Right lobe of liver (tissue), 6 donors: ENCODE measurements around the gene IZUMO3. TPM values are rescaled to one million over a fixed set of nuclear protein-coding genes. Genes with fewer than 3 reads are reported as not detected.

Experiments
- ATAC-seq, 4 donors: fragments of 200-7000 bp; cut with Tn5 transposase; one replicate each; pipeline ENCODE4 v1.9.1; 2020; ENCODE audit warnings: mild to moderate bottlenecking in 4 of 4, moderate library complexity in 4 of 4
- DNase-seq, 3 donors: peaks; one replicate each; pipeline ENCODE4 v3.0.0-alpha.2; 2020
- H3K27ac ChIP-seq, 3 donors: fragments of 200-600 bp; one replicate each; pipeline ENCODE4 v1.8.0; 2022
- H3K27me3 ChIP-seq, 2 donors: fragments of 200-600 bp; one replicate each; pipeline ENCODE4 v1.8.0; 2022
- H3K36me3 ChIP-seq, 4 donors: fragments of 200-600 bp; sonication (generic) in 1 of 4; one replicate each; pipeline versions ENCODE4 v1.5.1 to v1.8.0; 2017 to 2022; ENCODE audit warnings: control low read depth in 1 of 4
- H3K4me1 ChIP-seq, 4 donors: fragments of 200-600 bp; sonication (generic) in 1 of 4; one replicate each; pipeline versions ENCODE4 v1.5.1 to v1.8.0; 2017 to 2022; ENCODE audit warnings: control low read depth in 1 of 4
- H3K4me3 ChIP-seq, 3 donors: fragments of 200-600 bp; one replicate each; pipeline ENCODE4 v1.8.0; 2022
- H3K9me3 ChIP-seq, 4 donors: fragments of 200-600 bp; sonication (generic) in 1 of 4; one replicate each; pipeline versions ENCODE4 v1.5.1 to v1.8.0; 2017 to 2022; ENCODE audit warnings: control low read depth in 1 of 4
- CTCF ChIP-seq, 4 donors: fragments of 200-600 bp in 3 of 4; fragments of 450-650 bp in 1 of 4; IDR thresholded peaks; one replicate each; pipeline versions ENCODE4 v1.5.1 to v1.8.0; 2016 to 2022; ENCODE audit warnings: antibody characterized with exemption in 4 of 4, mild to moderate bottlenecking in 2 of 4
- POLR2A ChIP-seq: fragments of 450-650 bp; IDR thresholded peaks from one replicate; pipeline ENCODE4 v1.6.1; 2017; ENCODE audit warnings: antibody characterized with exemption, mild to moderate bottlenecking
- WGBS: methylation state at CpG from one replicate; pipeline ENCODE4 v1.1.6; 2018; ENCODE audit warnings: low coverage, low lambda C conversion rate; ENCODE audit not compliant: insufficient coverage; ENCODE audit errors: missing lambda C conversion rate; 5-methylcytosine and 5-hydroxymethylcytosine counted together
- intact Hi-C, 2 donors: fragments of 100-400 bp; cut with DNase I; formaldehyde crosslinking; loops; one replicate each; pipeline versions ENCODE4 v1.11.2 to v1.14.1; 2022
- total RNA-seq, 6 experiments: library from RNA; depleted of rRNA in 2 of 6; stranded (reverse); fragments of >200 nt in 2 of 6; fragmentation: NEBNext Ultra II Directional in 3 of 6; extraction: Animal tissue kit (Norgen Biotek cat#: 25700) in 3 of 6; gene quantifications; one replicate each; pipeline versions ENCODE4 v1.1.0 to v1.2.4, GENCODE V29; 2016 to 2023
- donor health status: DM: no; HTN: yes; CAD: no.
- donor health status: DM: no; HTN: no; CAD: no.
- donor health status: DM: no; HTN: no; CAD: no.
- donor health status: DM: no; HTN: yes; CAD: no.
- donor health status: DM: no; HTN: yes; CAD: no.

The IZUMO3 gene
- total RNA-seq, 6 experiments from 2014 or later, result not detected

- TF ChIP-seq CTCF (IDR thresholded peaks at IDR 0.05), result no peak
- TF ChIP-seq POLR2A, result no peak
- Histone ChIP-seq H3K4me3 (no peak overlapping the region), H3K27me3 (no peaks in the 10 kb centered on the region), H3K27ac (no peak overlapping the region), H3K36me3 (no peaks in the 10 kb centered on the region), H3K4me1 (no peaks in the 10 kb centered on the region), H3K9me3 (no peaks in the 10 kb centered on the region)
- 17% methylated on average over 2 of the region's 2 CpGs for WGBS
- no peak for ATAC-seq
- intact Hi-C loops, result no loop called here
- no peak for DNase-seq
Observed at GRCh38 chr9:24498632-24499031, 47.1 kb downstream of the IZUMO3 start.

GRCh38 chr9:24497671-24498070, 48.0 kb downstream of the IZUMO3 start:
- DNase-seq (no peak), ATAC-seq (no peak)
- 9% methylated on average over 4 of the region's 4 CpGs for WGBS
- Histone ChIP-seq H3K27ac (no peak overlapping the region), H3K36me3 (no peaks in the 10 kb centered on the region), H3K27me3 (no peaks in the 10 kb centered on the region), H3K9me3 (no peaks in the 10 kb centered on the region), H3K4me3 (no peak overlapping the region), H3K4me1 (no peaks in the 10 kb centered on the region)
- intact Hi-C loops, result no loop called here
- TF ChIP-seq POLR2A (no peak), CTCF (IDR thresholded peaks at IDR 0.05) (no peak)
